ENCODE results near the gene MMD.

DNA sequence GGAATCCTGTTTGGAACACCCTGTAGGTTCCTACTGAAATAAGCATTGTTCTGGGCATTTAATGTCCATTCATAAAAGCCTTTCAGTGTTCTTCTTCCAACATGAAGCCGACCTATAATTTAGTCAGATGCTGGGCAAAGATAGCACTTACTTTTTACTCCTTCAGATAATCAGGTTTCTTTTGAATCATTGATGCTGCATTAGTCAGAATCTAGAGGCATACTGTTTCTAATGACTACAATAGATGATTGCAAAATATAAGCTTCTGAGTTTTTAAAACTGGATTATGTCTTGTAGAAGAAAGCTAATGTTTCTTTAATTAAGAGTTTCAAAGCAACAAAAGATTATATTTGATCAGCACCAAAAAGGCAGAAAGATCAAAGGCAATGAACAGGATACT, 16.0 kb downstream of the MMD start:
- TF ChIP-seq EZH2 (IDR thresholded peaks at IDR 0.05; ENCODE audit: insufficient read depth, poor library complexity, severe bottlenecking), result no peak
- TF ChIP-seq EZH2phosphoT487 (IDR thresholded peaks at IDR 0.05; ENCODE audit: insufficient read depth, low read depth), result no peak

All from GM23248 (cell line).